IPS-NIHi7 (cell line): ENCODE measurements around the gene PCP4L1.
"Not testable (repeated sequence)": the region's sequence is repeated elsewhere in the genome, so short reads cannot be mapped to it uniquely, and the experiment has no call there.

Experiments used
- DNase-seq: peaks from one replicate; pipeline ENCODE4 v3.0.0; 2012; ENCODE audit warnings: mixed read lengths; ENCODE audit errors: extremely low spot score

PCP4L1 gene

GRCh38 chr1:161228032-161228431 lies 30.5 kb upstream of the PCP4L1 start:
- DNase-seq = no peak

- peak; percentile 38 for DNase-seq
These were observed 28.6 kb upstream of the PCP4L1 start for GRCh38 chr1:161229896-161230295.

- DNase-seq = no peak
These were observed 27.8 kb upstream of the PCP4L1 start for GRCh38 chr1:161230762-161231161.

GRCh38 chr1:161233102-161233501 lies 25.4 kb upstream of the PCP4L1 start:
- DNase-seq = no peak

GRCh38 chr1:161235957-161236775 lies 22.4 kb upstream of the PCP4L1 start:
- no peak for DNase-seq

GRCh38 chr1:161238039-161238473 lies 20.5 kb upstream of the PCP4L1 start, which contains the start of gene NR1I3:
TSS of gene NR1I3 (minus strand) at chr1:161238203. CDS start at chr1:161236565, 1,638 bp downstream.
- DNase-seq = no peak

GRCh38 chr1:161241682-161242081 lies 16.9 kb upstream of the PCP4L1 start:
- no peak for DNase-seq

GRCh38 chr1:161242313-161242712 lies 16.2 kb upstream of the PCP4L1 start:
- no peak for DNase-seq

GRCh38 chr1:161244888-161245287 lies 13.7 kb upstream of the PCP4L1 start:
- no peak for DNase-seq

GRCh38 chr1:161250100-161250499 lies 8.4 kb upstream of the PCP4L1 start:
- not testable (repeated sequence) for DNase-seq

GRCh38 chr1:161250829-161251228 lies 7.7 kb upstream of the PCP4L1 start:
- no peak for DNase-seq

GRCh38 chr1:161251579-161251978 lies 7.0 kb upstream of the PCP4L1 start:
- no peak for DNase-seq

GRCh38 chr1:161255302-161255701 lies 3.2 kb upstream of the PCP4L1 start:
- DNase-seq = not testable (repeated sequence)

GRCh38 chr1:161255955-161256520 lies 2.5 kb upstream of the PCP4L1 start:
- not testable (repeated sequence) for DNase-seq

- not testable (repeated sequence) for DNase-seq
These were observed 1.4 kb upstream of the PCP4L1 start for GRCh38 chr1:161257109-161257508.

- DNase-seq = no peak
These were observed 779 bp downstream of the PCP4L1 start for GRCh38 chr1:161259345-161259702.

GRCh38 chr1:161259765-161260164 lies 1.2 kb downstream of the PCP4L1 start:
- no peak for DNase-seq

- no peak for DNase-seq
These were observed 2.1 kb downstream of the PCP4L1 start for GRCh38 chr1:161260376-161261260.

- no peak for DNase-seq
These were observed 3.0 kb downstream of the PCP4L1 start for GRCh38 chr1:161261261-161262235.

- DNase-seq = no peak
These were observed 6.8 kb downstream of the PCP4L1 start for GRCh38 chr1:161265305-161265704.

GRCh38 chr1:161266202-161266601 lies 7.7 kb downstream of the PCP4L1 start:
- DNase-seq = no peak
